ACHN (cell line): ENCODE results near the gene NOP14.
A peak's percentile ranks its signal among the peaks of the same experiment; 100 is the strongest.
"Not testable (repeated sequence)": the region's sequence is repeated elsewhere in the genome, so short reads cannot be mapped to it uniquely, and the experiment has no call there.

ENCODE experiments used
- DNase-seq: peaks from one replicate; pipeline ENCODE4 v3.0.0-alpha.2; 2015
- in situ Hi-C: cut with HindIII; loops from 2 replicates; pipeline ENCODE4 v1.10.0; 2017; ENCODE audit warnings: low sequenced_read_pairs, low pct_ligation_motif_present, low pct_unique_long_range_greater_than_20kb

Gene NOP14

DNA sequence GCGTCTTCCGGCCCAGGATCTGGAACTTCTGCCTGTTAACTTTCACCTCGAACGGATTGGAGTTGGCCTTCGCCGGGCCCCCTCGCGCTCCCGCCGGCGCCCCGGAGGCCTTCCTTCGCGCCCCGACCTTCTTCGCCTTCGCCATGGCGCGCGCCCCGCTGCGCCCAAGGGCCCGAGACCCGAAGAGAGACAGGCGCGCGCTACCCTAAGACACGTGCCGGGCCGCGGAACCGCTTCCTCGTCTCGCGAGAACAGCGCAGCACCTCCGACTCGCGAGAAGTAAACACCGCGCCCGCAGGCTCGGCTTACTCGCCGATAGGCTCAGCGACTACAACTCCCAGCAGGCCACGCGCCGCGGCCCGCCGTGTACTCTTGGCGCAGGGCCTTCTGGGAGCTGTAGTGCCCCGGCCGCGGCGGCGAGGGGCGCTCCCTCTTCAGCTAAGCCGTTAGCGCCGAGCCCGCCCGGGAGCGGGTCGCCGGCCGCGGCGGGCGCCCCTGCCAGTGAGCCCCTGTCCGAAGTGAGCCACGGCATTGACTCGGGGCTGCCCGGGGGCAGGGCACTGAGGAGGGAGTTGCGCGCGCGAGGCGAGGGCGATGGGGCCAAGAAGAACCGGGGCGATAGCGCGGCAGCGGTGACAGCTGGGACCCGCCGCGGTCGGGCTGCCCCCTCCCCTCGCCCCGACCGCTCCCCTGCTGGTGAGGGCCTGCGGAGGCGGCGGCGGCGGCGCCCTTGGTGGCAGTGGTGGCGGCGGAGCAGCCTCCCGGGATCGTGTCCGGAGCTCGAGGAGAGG, at the start of gene NOP14, which contains the start of gene GRK4:
TSS of gene NOP14 (minus strand) at position 232 of the 791 bp plus-strand sequence. CDS start at position 145, 87 bp downstream.
TSS of gene GRK4 (plus strand) at position 397 of the 791 bp plus-strand sequence. CDS start 500 bp downstream, outside the sequence.
- DNase-seq = peak; percentile 97
- in situ Hi-C loops = no loop called here

DNA sequence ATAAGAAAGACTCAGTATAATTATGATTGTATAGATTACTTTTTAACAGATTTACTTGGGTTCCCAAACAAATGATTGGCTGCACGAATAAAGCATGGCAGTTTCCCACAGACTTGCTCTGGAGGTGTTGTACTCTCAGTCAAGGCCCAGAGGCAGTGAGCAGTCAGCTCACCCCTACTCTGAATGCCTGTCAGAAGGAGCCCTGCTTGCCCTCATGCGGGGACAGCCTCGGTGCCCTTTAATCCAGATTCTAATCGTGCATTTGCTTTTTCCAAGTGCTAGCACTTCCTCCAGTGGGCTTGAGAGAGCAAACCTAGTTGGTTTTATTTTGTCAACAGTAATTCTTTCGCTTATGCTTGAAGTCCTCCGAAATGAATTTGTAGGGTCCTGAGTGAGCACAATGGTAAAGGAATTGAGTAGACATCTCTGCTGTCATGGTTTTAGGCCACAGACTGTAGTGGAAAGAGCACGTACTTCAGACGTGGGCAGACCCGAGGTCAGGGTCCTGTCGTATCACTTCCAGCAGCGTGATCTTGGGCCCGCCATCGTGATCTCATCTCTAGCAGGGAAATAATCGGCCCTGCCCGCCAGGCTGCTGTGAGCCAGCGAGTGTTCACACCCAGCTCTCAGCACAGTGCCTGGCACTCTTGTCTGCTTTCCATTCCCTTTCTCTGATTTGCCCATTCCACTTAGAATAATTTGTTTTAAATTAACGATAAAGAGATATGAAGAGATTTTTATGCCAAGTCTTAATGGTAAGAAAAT, 48.4 kb upstream of the NOP14 start:
- no peak for DNase-seq
- in situ Hi-C loops = no loop called here

DNA sequence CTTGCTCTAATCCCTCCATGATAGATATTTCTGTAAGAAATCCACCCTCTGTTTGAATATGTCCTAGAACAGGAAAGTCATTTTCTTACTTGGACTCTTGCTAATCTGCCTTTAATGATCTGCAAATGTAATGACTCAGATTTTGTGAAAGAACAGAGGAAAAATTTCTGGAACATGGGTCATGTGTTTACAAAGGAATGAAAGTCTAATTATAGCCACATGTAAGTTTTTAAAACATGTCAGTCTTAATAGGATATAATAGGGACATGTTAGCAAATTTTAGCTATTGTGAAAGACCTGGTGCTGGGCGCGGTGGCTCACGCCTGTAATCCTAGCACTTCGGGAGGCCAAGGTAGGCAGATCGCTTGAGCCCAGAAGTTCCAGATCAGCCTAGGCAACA, 47.8 kb upstream of the NOP14 start:
- in situ Hi-C loops = no loop called here
- DNase-seq = no peak

- in situ Hi-C loops = no loop called here
- DNase-seq = no peak
Observed at GRCh38 chr4:3010577-3010976, 47.4 kb upstream of the NOP14 start.

- in situ Hi-C loops = no loop called here
- DNase-seq = no peak
Observed at GRCh38 chr4:3009422-3009821, 46.2 kb upstream of the NOP14 start.

DNA sequence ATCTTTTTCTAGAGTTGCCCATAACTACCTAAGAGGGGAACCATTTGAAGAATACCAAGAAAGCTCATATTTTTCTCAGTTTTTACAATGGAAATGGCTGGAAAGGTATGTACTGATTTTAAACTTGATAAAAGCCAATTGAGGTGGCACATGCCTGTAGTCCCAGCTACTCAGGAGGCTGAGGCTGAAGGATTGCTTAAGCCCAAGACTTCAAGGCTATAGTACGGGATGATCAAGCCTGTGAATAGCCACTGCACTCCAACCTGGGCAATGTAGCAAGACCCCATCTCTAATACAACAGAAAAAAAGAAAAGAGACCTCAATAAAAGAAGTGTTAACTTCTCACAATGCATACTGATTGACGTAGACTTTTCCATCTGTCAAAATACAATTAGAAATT, 44.5 kb upstream of the NOP14 start:
- in situ Hi-C loops = no loop called here
- DNase-seq = no peak

GRCh38 chr4:2996415-2996814, 33.2 kb upstream of the NOP14 start:
- in situ Hi-C loops = no loop called here
- no peak for DNase-seq

- in situ Hi-C loops = no loop called here
- no peak for DNase-seq
Observed at GRCh38 chr4:2995546-2996265, 32.5 kb upstream of the NOP14 start.

GRCh38 chr4:2994917-2995316, 31.7 kb upstream of the NOP14 start:
- in situ Hi-C loops = no loop called here
- DNase-seq = no peak

GRCh38 chr4:2991243-2991642, 28.0 kb upstream of the NOP14 start:
- in situ Hi-C loops = no loop called here
- DNase-seq = no peak

GRCh38 chr4:2983715-2984114, 20.5 kb upstream of the NOP14 start:
- in situ Hi-C loops = not testable (repeated sequence)

GRCh38 chr4:2982012-2982411, 18.8 kb upstream of the NOP14 start:
- in situ Hi-C loops = no loop called here
- DNase-seq = no peak

More at GRCh38 chr4:2983715-2984114, 20.5 kb upstream of the NOP14 start:
- not testable (repeated sequence) for DNase-seq

DNA sequence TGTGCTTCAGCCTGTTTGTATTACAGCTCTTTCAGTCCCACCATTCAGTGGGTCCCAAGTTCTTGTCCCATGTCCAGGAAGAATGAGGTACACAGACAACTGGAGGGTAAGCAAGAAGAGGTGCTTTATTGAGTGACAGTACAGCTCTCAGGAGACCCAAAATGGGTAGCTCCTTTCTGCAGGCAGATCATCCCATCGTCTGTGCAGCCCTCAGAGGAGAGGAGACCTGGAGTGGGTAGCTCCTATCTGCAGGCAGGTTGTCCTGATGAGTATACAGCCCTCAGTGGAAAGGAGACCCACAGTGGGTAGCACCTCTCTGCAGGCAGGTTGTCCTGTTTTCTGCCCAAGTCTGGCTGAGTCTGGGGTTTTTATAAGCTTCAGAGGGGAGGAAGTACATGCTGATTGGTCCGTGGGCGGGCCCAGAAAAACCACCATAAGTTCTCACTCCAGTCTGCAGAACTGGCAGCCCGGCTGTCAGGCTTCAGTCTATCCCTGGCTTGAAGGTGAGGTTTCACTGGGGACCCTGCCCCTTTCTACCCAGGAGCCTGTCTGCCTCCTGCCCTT, 18.1 kb upstream of the NOP14 start:
- in situ Hi-C loops = no loop called here
- DNase-seq = no peak

DNA sequence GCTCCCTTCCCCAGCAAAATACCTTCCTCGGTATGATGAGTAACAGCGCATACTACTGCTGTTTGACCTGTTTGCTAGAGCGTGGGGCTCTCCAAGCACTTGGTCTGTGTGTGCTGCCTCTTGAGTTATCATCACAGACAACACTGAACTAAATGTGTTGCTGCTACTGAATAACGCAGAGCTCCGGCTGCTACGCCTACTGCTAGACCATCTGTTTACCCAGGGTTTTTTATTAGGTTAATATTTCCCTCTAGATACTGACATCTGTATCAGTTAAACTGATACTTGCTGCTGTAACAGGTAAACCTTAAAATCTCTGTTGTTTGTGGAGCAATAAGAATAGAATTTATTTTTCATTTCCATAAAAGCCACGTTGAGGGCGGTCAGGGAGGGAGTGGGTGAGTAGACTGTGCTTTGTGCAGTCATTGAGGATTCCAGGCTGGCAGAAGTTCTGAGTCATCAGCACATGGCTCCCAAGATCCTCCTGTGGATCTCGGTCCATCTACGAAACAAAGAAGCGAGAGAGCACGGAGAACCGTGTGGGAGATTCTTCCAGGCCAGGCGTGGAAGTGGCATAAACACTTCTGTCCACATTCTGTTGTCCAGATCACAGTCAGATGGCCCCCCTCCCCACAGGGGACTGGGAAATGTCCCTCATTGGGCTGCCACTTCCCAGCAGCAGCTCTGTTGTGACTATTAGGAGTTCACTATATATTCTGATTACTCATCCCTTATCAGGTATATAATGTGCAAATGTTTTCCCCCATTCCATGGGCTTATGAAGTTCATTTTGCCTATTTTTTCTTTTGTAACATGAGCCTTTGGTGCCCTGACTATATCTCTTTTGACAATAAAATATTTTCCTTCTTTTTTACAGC, 14.2 kb upstream of the NOP14 start:
- in situ Hi-C loops = no loop called here
- peak; percentile 17 for DNase-seq

- in situ Hi-C loops = no loop called here
Observed at GRCh38 chr4:2971275-2971674, 8.1 kb upstream of the NOP14 start.

GRCh38 chr4:2968381-2968780, 5.2 kb upstream of the NOP14 start:
- DNase-seq = no peak
- in situ Hi-C loops = no loop called here

More at GRCh38 chr4:2971275-2971674, 8.1 kb upstream of the NOP14 start:
- no peak for DNase-seq

DNA sequence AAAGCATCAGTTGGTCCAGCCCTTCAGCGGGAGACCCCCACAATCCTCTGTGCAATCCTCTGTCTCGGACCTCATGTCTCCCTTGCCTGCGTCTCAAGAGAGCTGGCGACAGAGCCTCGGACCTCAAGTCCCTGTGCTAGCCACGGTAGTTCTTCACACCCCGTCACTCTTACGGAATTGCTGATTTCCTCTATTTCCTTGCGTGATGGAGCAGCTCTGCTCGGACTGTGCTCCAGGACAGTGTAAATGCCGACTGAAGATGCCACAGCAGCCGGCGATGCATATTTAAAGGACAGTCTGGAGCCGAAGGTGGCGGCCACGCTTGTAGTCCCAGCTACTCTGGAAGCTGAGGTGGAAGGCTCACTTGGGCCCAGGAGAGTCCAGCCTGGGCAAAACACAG, 2.1 kb upstream of the NOP14 start:
- in situ Hi-C loops = no loop called here

GRCh38 chr4:2964706-2965258, 1.6 kb upstream of the NOP14 start:
- in situ Hi-C loops = no loop called here
- DNase-seq = no peak

More for the DNA sequence above, 2.1 kb upstream of the NOP14 start:
- DNase-seq = no peak
